Tibial nerve (tissue), 4 donors: ENCODE measurements around the gene TRAT1. TPM values are rescaled to one million over a fixed set of nuclear protein-coding genes. Genes with fewer than 3 reads are reported as not detected.

ENCODE experiments used
- DNase-seq, 2 donors: peaks; one replicate each; pipeline ENCODE4 v3.0.0-alpha.2; 2019; ENCODE audit warnings: low spot score in 2 of 2
- H3K27ac ChIP-seq, 4 donors: fragments of 200-600 bp; sonication (generic) in 3 of 4; one replicate each; pipeline ENCODE4 v1.5.1; 2017 to 2019; ENCODE audit warnings: mild to moderate bottlenecking in 1 of 4
- H3K27me3 ChIP-seq, 2 donors: fragments of 200-600 bp; sonication (generic) in 1 of 2; one replicate each; pipeline versions ENCODE4 v1.5.1 to v1.6.0; 2017 to 2019
- H3K36me3 ChIP-seq, 3 donors: fragments of 200-600 bp; sonication (generic); one replicate each; pipeline ENCODE4 v1.5.1; 2018 to 2019
- H3K4me1 ChIP-seq, 4 donors: fragments of 200-600 bp; sonication (generic) in 3 of 4; one replicate each; pipeline ENCODE4 v1.5.1; 2017 to 2019
- H3K4me3 ChIP-seq, 4 donors: fragments of 200-600 bp; sonication (generic) in 3 of 4; one replicate each; pipeline ENCODE4 v1.5.1; 2017 to 2019; ENCODE audit warnings: mild to moderate bottlenecking in 1 of 4, moderate library complexity in 1 of 4
- H3K9me3 ChIP-seq, 4 donors: fragments of 200-600 bp; sonication (generic) in 3 of 4; one replicate each; pipeline ENCODE4 v1.5.1; 2017 to 2019
- CTCF ChIP-seq, 5 experiments: fragments of 200-600 bp in 3 of 5; fragments of 450-650 bp in 2 of 5; sonication (generic) in 3 of 5; IDR thresholded peaks; one replicate each; pipeline ENCODE4 v1.5.1; 2016 to 2019; ENCODE audit warnings: antibody characterized with exemption in 5 of 5, mild to moderate bottlenecking in 3 of 5, moderate library complexity in 2 of 5
- EP300 ChIP-seq, 2 donors: sonication (generic); formaldehyde crosslinking; IDR thresholded peaks; one replicate each; pipeline ENCODE4 v1.6.1; 2017; ENCODE audit warnings: antibody characterized with exemption in 2 of 2, mild to moderate bottlenecking in 1 of 2
- POLR2A ChIP-seq, 2 donors: fragments of 450-650 bp; IDR thresholded peaks; one replicate each; pipeline ENCODE4 v1.6.1; 2017; ENCODE audit warnings: antibody characterized with exemption in 2 of 2, mild to moderate bottlenecking in 2 of 2, moderate library complexity in 2 of 2
- WGBS, 2 donors: methylation state at CpG; one replicate each; pipeline ENCODE4 v1.1.5; 2018; 5-methylcytosine and 5-hydroxymethylcytosine counted together
- total RNA-seq, 4 donors: library from RNA; depleted of rRNA; stranded (reverse); fragments of >200 nt; gene quantifications; one replicate each; pipeline ENCODE4 v1.1.0, GENCODE V29; 2016

The TRAT1 gene
- total RNA-seq, 4 donors from 2014 or later: 0.39 to 0.90 (median 0.42) TPM; not detected in 1

- Histone ChIP-seq H3K36me3 (no peaks in the 10 kb centered on the region), H3K27me3 (no peaks in the 10 kb centered on the region), H3K4me3 (no peak overlapping the region), H3K9me3 (no peaks in the 10 kb centered on the region), H3K27ac (no peak overlapping the region), H3K4me1 (no peaks in the 10 kb centered on the region)
- TF ChIP-seq EP300 (IDR thresholded peaks at IDR 0.05) (no peak), CTCF (IDR thresholded peaks at IDR 0.05) (no peak), POLR2A (IDR thresholded peaks at IDR 0.05) (no peak)
- 88 to 93% methylated on average over 2 of the region's 2 CpGs for WGBS, 2 donors
- DNase-seq: no peak
These were observed 65.2 kb downstream of the TRAT1 start for GRCh38 chr3:108887777-108888176.

- WGBS, 2 donors: 76 to 77% methylated on average over 3 of the region's 3 CpGs
- H3K4me3 ChIP-seq: no peak overlapping the region
- no peak overlapping the region for H3K27ac ChIP-seq
- no peaks in the 10 kb centered on the region for H3K36me3 ChIP-seq
- DNase-seq: no peak
- no peaks in the 10 kb centered on the region for H3K9me3 ChIP-seq
- H3K4me1 ChIP-seq: no peaks in the 10 kb centered on the region
- H3K27me3 ChIP-seq: no peaks in the 10 kb centered on the region
- TF ChIP-seq EP300 (IDR thresholded peaks at IDR 0.05) (no peak), CTCF (IDR thresholded peaks at IDR 0.05) (no peak), POLR2A (IDR thresholded peaks at IDR 0.05) (no peak)
These were observed 69.2 kb downstream of the TRAT1 start for GRCh38 chr3:108891833-108892232.

- no peaks in the 10 kb centered on the region for H3K27me3 ChIP-seq
- no peak overlapping the region for H3K27ac ChIP-seq
- no peaks in the 10 kb centered on the region for H3K36me3 ChIP-seq
- DNase-seq: no peak
- no peak overlapping the region for H3K4me3 ChIP-seq
- 87 to 89% methylated on average over 5 of the region's 5 CpGs for WGBS, 2 donors
- no peaks in the 10 kb centered on the region for H3K9me3 ChIP-seq
- H3K4me1 ChIP-seq: no peaks in the 10 kb centered on the region
- TF ChIP-seq CTCF (IDR thresholded peaks at IDR 0.05) (no peak), EP300 (IDR thresholded peaks at IDR 0.05) (no peak), POLR2A (IDR thresholded peaks at IDR 0.05) (no peak)
These were observed 72.4 kb downstream of the TRAT1 start for GRCh38 chr3:108894981-108895380.

GRCh38 chr3:108897883-108898282 lies 75.3 kb downstream of the TRAT1 start:
- Histone ChIP-seq H3K4me3 (no peak overlapping the region), H3K4me1 (no peaks in the 10 kb centered on the region), H3K27me3 (no peaks in the 10 kb centered on the region), H3K36me3 (no peaks in the 10 kb centered on the region), H3K27ac (no peak overlapping the region), H3K9me3 (no peaks in the 10 kb centered on the region)
- no peak for TF ChIP-seq POLR2A (IDR thresholded peaks at IDR 0.05)
- no peak for TF ChIP-seq EP300 (IDR thresholded peaks at IDR 0.05)
- TF ChIP-seq CTCF (IDR thresholded peaks at IDR 0.05): no peak
- DNase-seq: no peak
- 89 to 92% methylated on average over 3 of the region's 3 CpGs for WGBS, 2 donors

- Histone ChIP-seq H3K4me1 (no peaks in the 10 kb centered on the region), H3K36me3 (no peaks in the 10 kb centered on the region), H3K27ac (no peak overlapping the region), H3K9me3 (no peaks in the 10 kb centered on the region), H3K27me3 (no peaks in the 10 kb centered on the region), H3K4me3 (no peak overlapping the region)
- TF ChIP-seq CTCF (IDR thresholded peaks at IDR 0.05) (no peak), EP300 (IDR thresholded peaks at IDR 0.05) (no peak), POLR2A (IDR thresholded peaks at IDR 0.05) (no peak)
- DNase-seq: no peak
- WGBS, 2 donors: 74 to 79% methylated on average over 3 of the region's 3 CpGs
These were observed 76.9 kb downstream of the TRAT1 start for GRCh38 chr3:108899530-108899929.

Other genes with a start within 250 kb of the TRAT1 start
- gene CIP2A, start 233.3 kb upstream of the TRAT1 start, total RNA-seq: 1 to 10 TPM; 2.7 to 5.7 (median 5.3) TPM
- gene DZIP3, start 233.1 kb upstream of the TRAT1 start, total RNA-seq: 10 to 100 TPM in 2 of 4 donors, 1 to 10 TPM in 2; 7.5 to 12.0 (median 10.1) TPM
- not detected for gene RETNLB, start 65.4 kb upstream of the TRAT1 start, total RNA-seq
- not detected for gene GUCA1C, start 131.1 kb downstream of the TRAT1 start, total RNA-seq